Lower lobe of right lung (tissue), 2 donors: Measurements from ENCODE around the gene NLRP6. TPM values are rescaled to one million over a fixed set of nuclear protein-coding genes. Genes with fewer than 3 reads are reported as not detected.

ENCODE experiments used
- ATAC-seq, 2 donors: fragments of 200-7000 bp; cut with Tn5 transposase; one replicate each; pipeline ENCODE4 v1.9.1; 2020 to 2022; ENCODE audit warnings: mild to moderate bottlenecking in 2 of 2, moderate library complexity in 2 of 2
- DNase-seq: peaks from one replicate; pipeline ENCODE4 v3.0.0-alpha.2; 2020
- H3K27ac ChIP-seq: fragments of 200-600 bp; one replicate; pipeline ENCODE4 v1.8.0; 2022
- H3K27me3 ChIP-seq: fragments of 200-600 bp; one replicate; pipeline ENCODE4 v1.8.0; 2022; ENCODE audit warnings: low read depth
- H3K36me3 ChIP-seq: fragments of 200-600 bp; one replicate; pipeline ENCODE4 v1.8.0; 2022; ENCODE audit warnings: mild to moderate bottlenecking
- H3K4me1 ChIP-seq: fragments of 200-600 bp; one replicate; pipeline ENCODE4 v1.8.0; 2022
- H3K4me3 ChIP-seq: fragments of 200-600 bp; one replicate; pipeline ENCODE4 v1.8.0; 2022; ENCODE audit warnings: mild to moderate bottlenecking
- H3K9me3 ChIP-seq: fragments of 200-600 bp; one replicate; pipeline ENCODE4 v1.8.0; 2022
- intact Hi-C: fragments of 100-400 bp; cut with DNase I; formaldehyde crosslinking; loops from one replicate; pipeline ENCODE4 v1.11.0; 2022
- total RNA-seq: library from RNA; stranded (reverse); fragmentation: NEBNext Ultra II Directional; extraction: Animal tissue kit (Norgen Biotek cat#: 25700); gene quantifications from one replicate; pipeline ENCODE4 v1.2.1, GENCODE V29; 2021
- TF ChIP-seq, protein P1 (sequence below): fragments of 200-600 bp; IDR thresholded peaks from one replicate; pipeline ENCODE4 v1.8.0; 2022; ENCODE audit warnings: antibody characterized with exemption, mild to moderate bottlenecking
- donor health status: DM: no; HTN: yes; CAD: no; lungs with severe emphysema.

The NLRP6 gene
- total RNA-seq, 1 donor from 2014 or later: 1.3 TPM

DNA sequence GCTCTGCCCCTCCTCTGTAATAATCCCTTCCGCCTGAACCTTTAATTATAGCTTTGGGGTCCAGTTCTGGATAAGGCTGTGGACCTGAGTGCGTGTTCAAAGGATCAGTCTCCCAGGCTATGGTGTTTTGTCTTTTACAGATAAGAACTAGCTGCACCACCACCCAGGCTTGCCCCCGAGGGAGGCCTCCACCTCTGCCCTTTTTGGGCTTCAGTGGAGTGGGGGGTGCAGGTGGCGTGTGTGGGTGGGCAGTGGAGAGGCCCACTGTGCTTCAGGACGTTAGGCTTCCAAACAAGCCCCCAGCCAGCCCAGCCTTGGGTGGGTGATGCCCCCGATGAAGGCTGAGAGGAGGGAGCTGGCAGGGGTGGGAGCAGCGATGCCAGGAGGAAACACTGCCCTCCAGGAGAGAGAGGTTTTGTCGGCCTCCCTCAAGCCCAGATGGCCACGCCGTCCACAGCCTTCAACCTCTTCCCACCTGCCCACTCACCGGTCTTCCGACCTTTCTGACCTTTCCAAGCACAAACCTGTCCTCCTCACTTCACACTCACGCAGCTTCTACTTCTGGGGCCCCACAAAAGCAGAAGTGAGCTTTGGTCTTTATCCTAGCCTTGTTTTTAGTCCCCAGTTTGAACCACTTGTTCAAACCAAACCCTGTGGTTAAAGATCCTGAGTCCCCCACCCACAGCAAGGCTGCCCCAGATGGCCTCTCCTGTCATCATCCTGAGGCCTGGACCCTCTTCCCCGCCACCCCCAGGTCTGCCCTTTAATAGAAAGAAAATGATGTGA, 21.1 kb upstream of the NLRP6 start:
- intact Hi-C loops: no loop called here
- TF ChIP-seq, protein P1, sequence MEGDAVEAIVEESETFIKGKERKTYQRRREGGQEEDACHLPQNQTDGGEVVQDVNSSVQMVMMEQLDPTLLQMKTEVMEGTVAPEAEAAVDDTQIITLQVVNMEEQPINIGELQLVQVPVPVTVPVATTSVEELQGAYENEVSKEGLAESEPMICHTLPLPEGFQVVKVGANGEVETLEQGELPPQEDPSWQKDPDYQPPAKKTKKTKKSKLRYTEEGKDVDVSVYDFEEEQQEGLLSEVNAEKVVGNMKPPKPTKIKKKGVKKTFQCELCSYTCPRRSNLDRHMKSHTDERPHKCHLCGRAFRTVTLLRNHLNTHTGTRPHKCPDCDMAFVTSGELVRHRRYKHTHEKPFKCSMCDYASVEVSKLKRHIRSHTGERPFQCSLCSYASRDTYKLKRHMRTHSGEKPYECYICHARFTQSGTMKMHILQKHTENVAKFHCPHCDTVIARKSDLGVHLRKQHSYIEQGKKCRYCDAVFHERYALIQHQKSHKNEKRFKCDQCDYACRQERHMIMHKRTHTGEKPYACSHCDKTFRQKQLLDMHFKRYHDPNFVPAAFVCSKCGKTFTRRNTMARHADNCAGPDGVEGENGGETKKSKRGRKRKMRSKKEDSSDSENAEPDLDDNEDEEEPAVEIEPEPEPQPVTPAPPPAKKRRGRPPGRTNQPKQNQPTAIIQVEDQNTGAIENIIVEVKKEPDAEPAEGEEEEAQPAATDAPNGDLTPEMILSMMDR: no peak
- Histone ChIP-seq H3K4me1 (no peaks in the 10 kb centered on the region), H3K9me3 (no peaks in the 10 kb centered on the region), H3K4me3 (no peak overlapping the region), H3K36me3 (peaks cover 16% of the 10 kb centered on the region), H3K27ac (no peak overlapping the region), H3K27me3 (no peaks in the 10 kb centered on the region)
- DNase-seq (no peak), ATAC-seq (no peak)

DNA sequence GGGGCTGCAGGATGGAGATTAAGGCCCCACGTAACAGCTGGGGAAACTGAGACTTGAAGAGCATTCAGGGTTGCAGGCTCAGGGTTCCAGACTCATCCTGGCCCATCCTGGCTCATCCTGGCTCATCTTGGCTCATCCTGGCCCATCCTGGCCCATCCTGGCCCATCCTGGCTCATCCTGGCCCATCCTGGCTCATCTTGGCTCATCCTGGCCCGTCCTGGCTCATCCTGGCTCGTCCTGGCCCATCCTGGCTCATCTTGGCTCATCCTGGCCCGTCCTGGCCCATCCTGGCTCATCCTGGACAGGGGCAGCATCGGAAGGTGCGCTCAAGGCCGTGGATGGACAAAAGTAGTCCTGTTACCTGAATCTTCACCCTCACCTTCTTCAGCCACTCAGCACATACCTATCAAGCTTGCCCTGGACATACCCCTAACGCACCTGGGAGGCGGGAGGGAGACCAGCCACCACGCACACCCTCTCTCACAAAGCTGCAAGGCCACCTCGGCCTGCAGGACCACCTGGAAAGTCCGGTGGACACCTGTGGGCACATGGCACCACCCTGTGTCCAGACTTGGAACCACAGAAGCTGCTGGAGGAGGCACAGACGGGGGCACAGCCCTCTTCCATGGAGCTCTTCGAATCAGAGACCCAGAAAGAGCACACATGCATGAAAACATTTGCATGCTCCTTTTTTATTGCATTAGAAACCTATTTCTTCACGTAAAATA, 20.3 kb upstream of the NLRP6 start:
- ATAC-seq: peak in 1 of 2 donors; percentile 6
- H3K9me3 ChIP-seq: no peaks in the 10 kb centered on the region
- no peak overlapping the region for H3K27ac ChIP-seq
- no peak overlapping the region for H3K4me3 ChIP-seq
- no peaks in the 10 kb centered on the region for H3K4me1 ChIP-seq
- intact Hi-C loops: no loop called here
- no peak for DNase-seq
- TF ChIP-seq, protein P1: no peak
- H3K36me3 ChIP-seq: peaks cover 8% of the 10 kb centered on the region
- H3K27me3 ChIP-seq: no peaks in the 10 kb centered on the region

DNA sequence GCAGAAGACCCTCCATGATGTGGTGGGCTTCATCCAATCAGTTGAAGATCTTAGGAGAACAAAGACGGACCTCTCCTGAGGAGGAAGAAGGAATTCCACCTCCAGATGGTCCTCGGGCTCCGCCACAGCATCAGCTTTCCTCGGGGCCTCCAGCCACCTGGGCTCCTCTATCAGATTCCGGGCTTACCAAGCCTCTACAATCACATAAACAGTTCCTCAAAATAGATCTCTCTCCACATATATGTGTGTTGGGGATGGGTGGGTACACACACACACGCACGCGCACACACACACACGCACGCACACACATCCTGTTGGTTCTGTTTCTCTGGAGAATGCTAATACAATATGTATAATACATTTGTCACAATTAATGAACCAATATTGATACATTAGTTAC, 18.8 kb upstream of the NLRP6 start:
- Histone ChIP-seq H3K9me3 (no peaks in the 10 kb centered on the region), H3K27ac (no peak overlapping the region), H3K4me1 (no peaks in the 10 kb centered on the region), H3K27me3 (no peaks in the 10 kb centered on the region), H3K4me3 (no peak overlapping the region), H3K36me3 (no peaks in the 10 kb centered on the region)
- ATAC-seq (no peak), DNase-seq (no peak)
- intact Hi-C loops: no loop called here
- TF ChIP-seq, protein P1: no peak

DNA sequence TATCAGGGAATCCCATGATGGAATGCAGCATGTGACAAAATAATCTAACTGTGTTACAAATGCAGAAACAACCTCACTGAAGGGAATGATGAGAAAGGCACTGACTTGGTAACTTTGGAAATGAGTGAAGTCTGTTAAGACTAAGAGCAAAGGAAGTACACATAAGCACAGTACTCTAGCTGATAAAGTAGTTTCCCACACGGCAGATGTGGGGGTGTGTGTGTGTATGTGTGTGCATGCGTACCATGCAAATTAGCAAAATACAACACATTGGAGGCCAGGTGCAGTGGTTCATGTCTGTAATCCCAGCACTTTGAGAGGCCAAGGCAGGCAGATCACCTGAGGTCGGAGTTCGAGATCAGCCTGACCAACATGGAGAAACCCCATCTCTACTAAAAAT, 16.6 kb upstream of the NLRP6 start:
- Histone ChIP-seq H3K4me1 (no peaks in the 10 kb centered on the region), H3K27me3 (no peaks in the 10 kb centered on the region), H3K9me3 (no peaks in the 10 kb centered on the region), H3K4me3 (no peak overlapping the region), H3K36me3 (no peaks in the 10 kb centered on the region), H3K27ac (no peak overlapping the region)
- DNase-seq (no peak), ATAC-seq (no peak)
- TF ChIP-seq, protein P1: no peak
- intact Hi-C loops: no loop called here

DNA sequence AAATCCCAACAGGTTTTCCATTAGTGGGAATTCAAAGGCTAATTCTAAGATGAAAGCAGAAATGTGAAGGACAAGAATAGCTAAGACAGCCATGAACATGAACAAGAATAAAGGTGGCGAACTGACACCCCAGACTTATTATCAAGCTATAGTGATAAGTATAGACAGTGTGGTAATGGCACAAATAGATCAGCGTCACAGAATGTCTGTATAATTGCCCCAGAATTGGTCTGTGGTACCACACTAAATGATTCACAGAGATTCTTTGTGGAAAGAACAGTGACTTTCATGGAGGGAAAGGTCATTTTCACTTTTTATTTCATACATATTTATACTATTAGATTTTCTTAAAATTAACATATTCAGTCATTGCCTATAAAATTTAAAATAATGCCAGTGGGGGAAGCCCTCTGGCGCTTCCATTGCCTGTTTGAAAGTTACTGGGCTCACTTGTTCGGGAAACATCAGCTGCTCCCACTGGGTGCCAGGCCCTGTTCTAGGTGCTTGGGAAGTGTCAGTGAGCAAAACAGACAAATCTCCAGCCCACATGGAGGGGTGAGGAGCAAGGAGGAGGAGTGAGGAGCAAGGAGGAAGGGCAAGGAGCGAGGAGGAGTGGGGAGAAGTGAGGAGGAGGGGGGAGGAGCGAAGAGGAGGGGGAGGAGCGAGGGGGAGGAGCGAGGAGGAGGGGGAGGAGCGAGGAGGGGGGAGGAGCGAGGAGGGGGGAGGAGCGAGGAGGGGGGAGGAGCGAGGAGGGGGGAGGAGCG, 11.3 kb upstream of the NLRP6 start:
- no peak overlapping the region for H3K27ac ChIP-seq
- H3K36me3 ChIP-seq: no peaks in the 10 kb centered on the region
- intact Hi-C loops: no loop called here
- TF ChIP-seq, protein P1: no peak
- no peaks in the 10 kb centered on the region for H3K9me3 ChIP-seq
- H3K4me1 ChIP-seq: peaks cover 14% of the 10 kb centered on the region
- H3K27me3 ChIP-seq: no peaks in the 10 kb centered on the region
- ATAC-seq: peak; percentile 35 to 36
- DNase-seq: no peak
- no peak overlapping the region for H3K4me3 ChIP-seq
